ENCODE results near the gene CITED2. TPM values are rescaled to one million over a fixed set of nuclear protein-coding genes. Genes with fewer than 3 reads are reported as not detected.
A peak's percentile ranks its signal among the peaks of the same experiment; 100 is the strongest.
"Not testable (repeated sequence)": the region's sequence is repeated elsewhere in the genome, so short reads cannot be mapped to it uniquely, and the experiment has no call there.

CITED2 gene
- 100 to 1,000 TPM; 121 to 127 TPM for total RNA-seq

GRCh38 chr6:139374357-139375225 lies at the start of gene CITED2:
Gene CITED2 (minus strand): TSS chr6:139374648. CDS start chr6:139373944, 704 bp downstream.
- ChIA-PET POLR2A (interaction anchor here (0.6 to 5.9 kb wide), 77 partner anchors 9 to 1435 kb away, joined by 3 to 101 read pairs (median 4); partner anchors contain the start of genes ABRACL, CCDC28A and TXLNB), CTCF (interaction anchor here (0.5 to 8.0 kb wide), 24 partner anchors 10 to 1423 kb away, joined by 3 to 94 read pairs (median 4); partner anchors contain the start of gene TXLNB)
- Mint-ChIP-seq H3K36me3 (ENCODE audit: low read depth) (peaks cover 42% of the 10 kb centered on the region), H3K27ac (peak within 1 kb of the TSS; percentile 100), H3K9me3 (no peaks in the 10 kb centered on the region), H3K27me3 (no peaks in the 10 kb centered on the region), H3K4me3 (peak within 1 kb of the TSS; percentile 99), H3K4me1 (peaks cover 50% of the 10 kb centered on the region)
- DNase-seq, result peak; percentile 93

GRCh38 chr6:139423037-139423703 lies 48.7 kb upstream of the CITED2 start:
- H3K27me3 Mint-ChIP-seq, result peaks cover 1% of the 10 kb centered on the region
- ChIA-PET POLR2A (no interaction called here), CTCF (no interaction called here)
- no peak overlapping the region for H3K4me3 Mint-ChIP-seq
- H3K9me3 Mint-ChIP-seq, result no peaks in the 10 kb centered on the region
- no peaks in the 10 kb centered on the region for H3K4me1 Mint-ChIP-seq
- DNase-seq, result no peak
- no peak overlapping the region for H3K27ac Mint-ChIP-seq
- no peaks in the 10 kb centered on the region for H3K36me3 Mint-ChIP-seq (ENCODE audit: low read depth)

- DNase-seq, result no peak
- H3K4me1 Mint-ChIP-seq, result no peaks in the 10 kb centered on the region
- H3K27me3 Mint-ChIP-seq, result peaks cover 1% of the 10 kb centered on the region
- POLR2A ChIA-PET, result no interaction called here
- H3K4me3 Mint-ChIP-seq, result no peak overlapping the region
- CTCF ChIA-PET, result no interaction called here
- no peaks in the 10 kb centered on the region for H3K36me3 Mint-ChIP-seq (ENCODE audit: low read depth)
- no peaks in the 10 kb centered on the region for H3K9me3 Mint-ChIP-seq
- H3K27ac Mint-ChIP-seq, result no peak overlapping the region
These were observed 47.9 kb upstream of the CITED2 start for GRCh38 chr6:139422105-139423036.

GRCh38 chr6:139418481-139419132 lies 44.2 kb upstream of the CITED2 start:
- ChIA-PET CTCF (no interaction called here), POLR2A (no interaction called here)
- no peak overlapping the region for H3K27ac Mint-ChIP-seq
- no peaks in the 10 kb centered on the region for H3K4me1 Mint-ChIP-seq
- DNase-seq, result no peak
- no peaks in the 10 kb centered on the region for H3K9me3 Mint-ChIP-seq
- H3K27me3 Mint-ChIP-seq, result peaks cover 3% of the 10 kb centered on the region
- H3K36me3 Mint-ChIP-seq (ENCODE audit: low read depth), result no peaks in the 10 kb centered on the region
- no peak overlapping the region for H3K4me3 Mint-ChIP-seq

GRCh38 chr6:139416146-139416545 lies 41.7 kb upstream of the CITED2 start:
- no peaks in the 10 kb centered on the region for H3K4me1 Mint-ChIP-seq
- POLR2A ChIA-PET, result no interaction called here
- DNase-seq, result no peak
- peaks cover 3% of the 10 kb centered on the region for H3K27me3 Mint-ChIP-seq
- H3K9me3 Mint-ChIP-seq, result peaks cover 3% of the 10 kb centered on the region
- no peaks in the 10 kb centered on the region for H3K36me3 Mint-ChIP-seq (ENCODE audit: low read depth)
- CTCF ChIA-PET, result no interaction called here
- H3K27ac Mint-ChIP-seq, result no peak overlapping the region
- H3K4me3 Mint-ChIP-seq, result no peak overlapping the region

GRCh38 chr6:139415365-139415764 lies 40.9 kb upstream of the CITED2 start:
- ChIA-PET CTCF (no interaction called here), POLR2A (no interaction called here)
- Mint-ChIP-seq H3K9me3 (peaks cover 3% of the 10 kb centered on the region), H3K36me3 (ENCODE audit: low read depth) (no peaks in the 10 kb centered on the region), H3K27ac (no peak overlapping the region), H3K4me1 (no peaks in the 10 kb centered on the region), H3K4me3 (no peak overlapping the region), H3K27me3 (peaks cover 3% of the 10 kb centered on the region)
- DNase-seq, result no peak

- H3K4me1 Mint-ChIP-seq; H3K36me3 Mint-ChIP-seq (ENCODE audit: low read depth); DNase-seq; H3K27ac Mint-ChIP-seq; H3K4me3 Mint-ChIP-seq; H3K27me3 Mint-ChIP-seq; H3K9me3 Mint-ChIP-seq; CTCF ChIA-PET; POLR2A ChIA-PET: not testable (repeated sequence)
These were observed 37.7 kb upstream of the CITED2 start for GRCh38 chr6:139412103-139412502.

GRCh38 chr6:139409026-139409425 lies 34.6 kb upstream of the CITED2 start:
- Mint-ChIP-seq H3K27me3 (no peaks in the 10 kb centered on the region), H3K4me3 (no peak overlapping the region), H3K36me3 (ENCODE audit: low read depth) (no peaks in the 10 kb centered on the region), H3K4me1 (no peaks in the 10 kb centered on the region), H3K27ac (no peak overlapping the region), H3K9me3 (peaks cover 3% of the 10 kb centered on the region)
- ChIA-PET POLR2A (no interaction called here), CTCF (no interaction called here)
- DNase-seq, result no peak

GRCh38 chr6:139407718-139408222 lies 33.3 kb upstream of the CITED2 start:
- Mint-ChIP-seq H3K27ac (no peak overlapping the region), H3K4me3 (no peak overlapping the region), H3K9me3 (peaks cover 3% of the 10 kb centered on the region), H3K27me3 (no peaks in the 10 kb centered on the region), H3K36me3 (ENCODE audit: low read depth) (no peaks in the 10 kb centered on the region), H3K4me1 (no peaks in the 10 kb centered on the region)
- ChIA-PET POLR2A (no interaction called here), CTCF (no interaction called here)
- DNase-seq, result no peak

- H3K4me1 Mint-ChIP-seq, result no peaks in the 10 kb centered on the region
- peaks cover 3% of the 10 kb centered on the region for H3K9me3 Mint-ChIP-seq
- ChIA-PET POLR2A (no interaction called here), CTCF (no interaction called here)
- H3K4me3 Mint-ChIP-seq, result no peak overlapping the region
- no peaks in the 10 kb centered on the region for H3K36me3 Mint-ChIP-seq (ENCODE audit: low read depth)
- H3K27me3 Mint-ChIP-seq, result no peaks in the 10 kb centered on the region
- no peak overlapping the region for H3K27ac Mint-ChIP-seq
- no peak for DNase-seq
These were observed 32.3 kb upstream of the CITED2 start for GRCh38 chr6:139406577-139407343.

GRCh38 chr6:139402876-139403386 lies 28.5 kb upstream of the CITED2 start:
- H3K9me3 Mint-ChIP-seq, result no peaks in the 10 kb centered on the region
- H3K27ac Mint-ChIP-seq, result no peak overlapping the region
- peaks cover 2% of the 10 kb centered on the region for H3K27me3 Mint-ChIP-seq
- no peaks in the 10 kb centered on the region for H3K36me3 Mint-ChIP-seq (ENCODE audit: low read depth)
- CTCF ChIA-PET, result no interaction called here
- no peak overlapping the region for H3K4me3 Mint-ChIP-seq
- DNase-seq, result no peak
- H3K4me1 Mint-ChIP-seq, result no peaks in the 10 kb centered on the region
- POLR2A ChIA-PET, result no interaction called here

- CTCF ChIA-PET, result no interaction called here
These were observed 24.2 kb upstream of the CITED2 start for GRCh38 chr6:139398658-139399057.

More at GRCh38 chr6:139398658-139399057, 24.2 kb upstream of the CITED2 start:
- Mint-ChIP-seq H3K9me3 (no peaks in the 10 kb centered on the region), H3K27ac (no peak overlapping the region), H3K4me1 (no peaks in the 10 kb centered on the region), H3K36me3 (ENCODE audit: low read depth) (no peaks in the 10 kb centered on the region), H3K4me3 (no peak overlapping the region), H3K27me3 (peaks cover 2% of the 10 kb centered on the region)
- POLR2A ChIA-PET, result no interaction called here
- no peak for DNase-seq

Measured in activated CD4-positive, alpha-beta memory T cell treated with anti-CD3 and anti-CD28 coated beads, Interleukin-2, amount 10 ng/mL, durations not matched to agents 7 days and 5 days (primary cell).